Choroid plexus epithelial cell (primary cell): ENCODE measurements around the gene OR5K2.

Experiments
- DNase-seq: peaks from one replicate; pipeline ENCODE4 v3.0.0-alpha.2; 2010; ENCODE audit warnings: low read depth
- H3K4me3 ChIP-seq: 2 replicates; pipeline ENCODE4 v1.5.1; 2011; ENCODE audit warnings: low read depth, mild to moderate bottlenecking, control low read depth, low read length, moderate library complexity
- TF ChIP-seq, protein P1 (sequence below): conservative IDR thresholded peaks from 2 replicates; pipeline ENCODE4 v1.5.1; 2011; ENCODE audit warnings: low read depth, mild to moderate bottlenecking, control low read depth, inconsistent platforms, low read length, moderate library complexity

Gene OR5K2

DNA sequence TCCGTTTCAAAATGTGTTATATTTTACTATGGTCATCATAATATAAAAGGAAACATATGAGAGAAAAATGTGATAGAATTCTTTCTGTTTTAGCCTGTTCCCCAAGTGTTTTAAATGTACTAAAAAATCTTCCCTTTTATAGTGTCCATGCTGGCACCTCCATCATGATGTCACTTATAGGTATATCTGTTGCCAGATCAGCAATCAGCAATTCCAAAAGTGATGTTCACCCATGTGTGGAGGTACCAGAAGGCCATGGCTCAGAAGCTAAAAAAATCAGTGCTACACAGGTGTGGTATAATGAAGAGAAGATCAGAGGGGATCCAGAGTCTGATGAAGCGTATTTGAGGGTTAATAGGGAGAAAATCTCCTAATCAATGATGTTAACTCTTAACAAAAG, 33.2 kb downstream of the OR5K2 start:
- no peak for DNase-seq
- TF ChIP-seq, protein P1, sequence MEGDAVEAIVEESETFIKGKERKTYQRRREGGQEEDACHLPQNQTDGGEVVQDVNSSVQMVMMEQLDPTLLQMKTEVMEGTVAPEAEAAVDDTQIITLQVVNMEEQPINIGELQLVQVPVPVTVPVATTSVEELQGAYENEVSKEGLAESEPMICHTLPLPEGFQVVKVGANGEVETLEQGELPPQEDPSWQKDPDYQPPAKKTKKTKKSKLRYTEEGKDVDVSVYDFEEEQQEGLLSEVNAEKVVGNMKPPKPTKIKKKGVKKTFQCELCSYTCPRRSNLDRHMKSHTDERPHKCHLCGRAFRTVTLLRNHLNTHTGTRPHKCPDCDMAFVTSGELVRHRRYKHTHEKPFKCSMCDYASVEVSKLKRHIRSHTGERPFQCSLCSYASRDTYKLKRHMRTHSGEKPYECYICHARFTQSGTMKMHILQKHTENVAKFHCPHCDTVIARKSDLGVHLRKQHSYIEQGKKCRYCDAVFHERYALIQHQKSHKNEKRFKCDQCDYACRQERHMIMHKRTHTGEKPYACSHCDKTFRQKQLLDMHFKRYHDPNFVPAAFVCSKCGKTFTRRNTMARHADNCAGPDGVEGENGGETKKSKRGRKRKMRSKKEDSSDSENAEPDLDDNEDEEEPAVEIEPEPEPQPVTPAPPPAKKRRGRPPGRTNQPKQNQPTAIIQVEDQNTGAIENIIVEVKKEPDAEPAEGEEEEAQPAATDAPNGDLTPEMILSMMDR = no peak
- H3K4me3 ChIP-seq = no peak overlapping the region

DNA sequence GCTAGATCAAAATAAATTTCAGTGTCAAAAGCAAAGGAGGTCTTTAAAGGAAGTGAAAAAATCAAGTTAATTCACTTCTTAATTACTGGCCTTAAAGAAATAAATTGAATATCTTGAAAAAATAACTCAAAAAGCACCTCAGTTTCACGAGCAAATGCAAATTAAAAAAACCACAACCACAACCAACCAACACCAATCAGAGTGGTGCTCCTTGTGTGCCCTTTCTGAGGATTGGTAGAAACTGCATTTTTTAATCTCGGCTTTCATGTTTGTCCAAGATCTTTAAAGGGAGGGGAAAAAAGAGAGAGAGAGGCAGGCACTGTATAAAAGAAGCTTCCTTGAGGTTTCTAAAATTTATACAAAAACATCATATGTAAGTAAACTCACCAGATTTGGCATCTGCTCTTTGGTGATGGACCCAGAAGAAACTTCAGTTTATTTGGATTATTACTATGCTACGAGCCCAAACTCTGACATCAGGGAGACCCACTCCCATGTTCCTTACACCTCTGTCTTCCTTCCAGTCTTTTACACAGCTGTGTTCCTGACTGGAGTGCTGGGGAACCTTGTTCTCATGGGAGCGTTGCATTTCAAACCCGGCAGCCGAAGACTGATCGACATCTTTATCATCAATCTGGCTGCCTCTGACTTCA, 34.3 kb downstream of the OR5K2 start, which contains the start of gene GPR15:
Gene GPR15 (plus strand): TSS at position 357 of the 653 bp plus-strand sequence. CDS start 56 bp downstream, at position 413.
- H3K4me3 ChIP-seq = no peak within 1 kb of the TSS
- TF ChIP-seq, protein P1 = no peak
- DNase-seq = no peak

DNA sequence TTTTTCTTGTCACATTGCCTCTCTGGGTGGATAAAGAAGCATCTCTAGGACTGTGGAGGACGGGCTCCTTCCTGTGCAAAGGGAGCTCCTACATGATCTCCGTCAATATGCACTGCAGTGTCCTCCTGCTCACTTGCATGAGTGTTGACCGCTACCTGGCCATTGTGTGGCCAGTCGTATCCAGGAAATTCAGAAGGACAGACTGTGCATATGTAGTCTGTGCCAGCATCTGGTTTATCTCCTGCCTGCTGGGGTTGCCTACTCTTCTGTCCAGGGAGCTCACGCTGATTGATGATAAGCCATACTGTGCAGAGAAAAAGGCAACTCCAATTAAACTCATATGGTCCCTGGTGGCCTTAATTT, 34.8 kb downstream of the OR5K2 start:
- no peak for DNase-seq
- TF ChIP-seq, protein P1 = no peak
- H3K4me3 ChIP-seq = no peak overlapping the region

DNA sequence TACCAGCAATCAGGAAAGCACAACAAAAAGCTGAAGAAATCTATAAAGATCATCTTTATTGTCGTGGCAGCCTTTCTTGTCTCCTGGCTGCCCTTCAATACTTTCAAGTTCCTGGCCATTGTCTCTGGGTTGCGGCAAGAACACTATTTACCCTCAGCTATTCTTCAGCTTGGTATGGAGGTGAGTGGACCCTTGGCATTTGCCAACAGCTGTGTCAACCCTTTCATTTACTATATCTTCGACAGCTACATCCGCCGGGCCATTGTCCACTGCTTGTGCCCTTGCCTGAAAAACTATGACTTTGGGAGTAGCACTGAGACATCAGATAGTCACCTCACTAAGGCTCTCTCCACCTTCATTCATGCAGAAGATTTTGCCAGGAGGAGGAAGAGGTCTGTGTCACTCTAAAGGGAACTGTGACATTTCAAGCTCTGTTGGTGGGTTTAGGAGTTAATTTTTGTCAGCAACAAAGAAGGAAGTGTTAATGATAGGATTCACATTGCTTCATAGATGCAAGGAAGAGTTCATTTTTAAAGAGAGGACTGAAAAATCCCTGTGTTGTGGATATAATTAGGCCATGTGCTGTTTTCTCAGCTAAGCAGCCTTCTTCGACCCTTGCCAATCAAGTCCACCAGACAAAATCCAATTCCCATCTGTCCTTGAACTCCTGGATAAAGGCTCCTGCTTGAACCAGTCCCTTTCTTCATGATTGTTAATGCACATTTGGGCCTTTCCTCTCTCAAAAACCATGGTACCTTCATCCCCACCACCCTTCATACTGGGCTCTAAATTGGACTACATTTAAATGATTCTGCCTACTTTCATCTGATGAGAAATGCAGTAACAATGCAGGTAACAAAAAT, 35.5 kb downstream of the OR5K2 start:
- TF ChIP-seq, protein P1 = no peak
- no peak for DNase-seq
- no peak overlapping the region for H3K4me3 ChIP-seq

DNA sequence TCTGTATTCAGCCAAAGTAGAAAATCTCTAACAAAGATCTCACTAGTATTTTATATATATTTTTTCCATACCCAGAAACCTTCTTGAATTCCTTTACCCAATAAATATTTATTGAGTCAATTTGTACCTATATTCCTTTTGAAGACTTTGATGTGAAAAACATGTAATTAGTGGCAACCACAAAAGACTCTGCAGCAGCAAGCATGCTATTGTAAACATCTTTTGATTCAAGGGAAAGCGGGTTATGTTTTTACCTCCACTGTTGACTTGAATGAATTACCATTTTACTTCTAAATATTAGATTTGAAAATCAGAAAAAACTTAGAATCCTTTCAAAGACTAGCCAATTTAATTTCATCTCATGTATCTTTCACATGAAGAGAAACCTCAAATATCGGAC, 36.7 kb downstream of the OR5K2 start:
- H3K4me3 ChIP-seq = no peak overlapping the region
- TF ChIP-seq, protein P1 = no peak
- no peak for DNase-seq

DNA sequence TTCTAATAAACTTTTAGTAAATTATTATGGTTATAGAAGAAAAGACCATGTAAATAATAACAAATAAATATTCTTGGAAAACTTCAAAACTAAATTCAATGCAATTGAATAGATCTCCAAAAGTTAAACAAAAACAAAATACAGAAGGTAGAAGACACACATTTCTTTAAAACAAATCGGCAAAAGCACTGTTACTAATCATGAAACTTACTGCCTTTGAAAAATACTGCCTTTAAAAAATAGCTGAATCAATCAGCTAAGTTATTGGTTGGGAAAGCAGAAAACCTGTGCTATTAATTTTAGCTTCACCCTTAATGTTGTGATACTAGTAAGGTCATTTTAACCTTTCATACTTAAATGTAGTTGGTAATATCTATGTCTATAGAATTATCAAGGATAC, 37.3 kb downstream of the OR5K2 start:
- H3K4me3 ChIP-seq = no peak overlapping the region
- DNase-seq = no peak
- TF ChIP-seq, protein P1 = no peak
